Stimulated activated memory B cell treated with anti-CD40 and anti-IgM and Interleukin-4, amounts not matched to agents 10 μg/mL and 1 μg/mL and 100 μg/mL, for 72 hours (primary cell): Measurements from ENCODE around the gene PRRC1.

Experiments used
- ATAC-seq: fragments of 150-1000 bp; cut with Tn5 transposase; 2 replicates; pipeline ENCODE4 v1.10.0; 2021
- H3K27ac Mint-ChIP-seq: one replicate; pipeline ENCODE4 v1.8.0; 2022; ENCODE audit warnings: mild to moderate bottlenecking, mixed read lengths
- H3K27me3 Mint-ChIP-seq: one replicate; pipeline ENCODE4 v1.8.0; 2022; ENCODE audit warnings: mixed read lengths
- H3K36me3 Mint-ChIP-seq: one replicate; pipeline ENCODE4 v1.8.0; 2022; ENCODE audit warnings: mixed read lengths
- H3K4me1 Mint-ChIP-seq: one replicate; pipeline ENCODE4 v1.8.0; 2022; ENCODE audit warnings: mixed read lengths
- H3K4me3 Mint-ChIP-seq: one replicate; pipeline ENCODE4 v1.8.0; 2022; ENCODE audit warnings: mild to moderate bottlenecking, moderate library complexity, mixed read lengths
- H3K9me3 Mint-ChIP-seq: one replicate; pipeline ENCODE4 v1.8.0; 2022; ENCODE audit warnings: mixed read lengths

Gene PRRC1

DNA sequence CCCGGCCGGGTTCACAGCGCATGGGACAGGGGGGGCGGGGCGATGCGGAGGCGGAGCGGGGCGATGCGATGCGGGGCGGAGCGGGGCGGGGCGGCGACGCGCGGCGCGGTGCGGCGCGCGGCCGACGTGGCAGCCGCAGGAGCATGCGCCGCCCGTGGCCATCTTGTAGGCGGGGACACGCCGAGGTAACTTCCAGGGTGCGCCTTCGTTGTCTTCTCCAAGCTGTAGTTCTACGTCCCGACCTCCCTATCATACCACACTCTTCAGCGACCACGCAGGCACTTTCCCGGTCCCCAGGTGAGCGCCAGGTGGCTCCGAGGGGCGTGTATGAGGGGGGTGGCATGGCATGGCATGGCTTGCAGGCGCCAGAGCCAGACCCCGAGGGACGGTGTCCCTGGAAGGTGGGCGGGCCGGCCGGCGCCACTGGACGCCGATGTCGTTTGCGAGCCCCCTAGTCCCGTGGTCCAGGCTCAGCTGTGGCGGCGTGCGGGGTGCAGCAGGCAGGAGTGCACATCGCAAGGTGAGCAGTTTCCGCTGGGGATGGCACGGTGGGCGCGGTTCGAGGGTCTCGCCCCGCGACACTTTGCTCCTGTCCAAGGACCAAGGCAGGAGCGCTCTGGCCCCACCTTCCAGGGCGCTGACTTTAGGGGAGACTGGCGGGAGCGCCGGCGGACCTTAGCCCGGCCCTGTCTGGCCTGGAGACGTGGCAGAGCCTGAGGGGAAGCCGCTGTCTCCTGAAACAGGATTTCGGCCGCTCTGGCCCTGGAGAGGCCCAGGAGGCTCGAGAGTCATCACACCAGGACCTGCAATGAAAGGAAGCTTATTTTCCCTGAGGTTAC is at the start of gene PRRC1:
TSS of gene PRRC1 (plus strand) at position 161 of the 839 bp plus-strand sequence. CDS start 5,840 bp downstream, outside the sequence.
- peak within 1 kb of the TSS; percentile 78 for H3K27ac Mint-ChIP-seq
- peaks cover 8% of the 10 kb centered on the region for H3K9me3 Mint-ChIP-seq
- H3K4me3 Mint-ChIP-seq = peak within 1 kb of the TSS; percentile 86
- peak; percentile 98 for ATAC-seq
- no peaks in the 10 kb centered on the region for H3K27me3 Mint-ChIP-seq
- H3K4me1 Mint-ChIP-seq = peaks cover 36% of the 10 kb centered on the region
- H3K36me3 Mint-ChIP-seq = peaks cover 34% of the 10 kb centered on the region

DNA sequence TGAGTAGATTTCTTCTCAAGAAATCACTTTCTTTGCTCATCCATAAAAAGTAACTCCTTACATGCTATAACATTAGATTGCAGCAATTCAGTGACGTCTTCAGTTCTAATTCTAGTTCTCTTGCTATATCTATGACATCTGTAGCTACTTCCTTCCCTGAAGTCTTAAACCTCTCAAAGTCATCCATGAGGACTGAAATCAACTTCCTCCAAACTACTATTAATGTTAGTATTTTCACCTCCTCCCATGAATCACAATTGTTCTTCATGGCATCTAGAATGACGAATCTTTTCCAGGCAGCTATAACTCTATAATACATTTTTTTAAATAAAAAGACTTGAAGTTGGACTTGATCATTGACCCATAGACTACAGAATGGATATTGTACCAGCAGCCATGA is 46.2 kb upstream of the PRRC1 start:
- H3K27me3 Mint-ChIP-seq = peaks cover 18% of the 10 kb centered on the region
- H3K4me3 Mint-ChIP-seq = no peak overlapping the region
- H3K9me3 Mint-ChIP-seq = no peaks in the 10 kb centered on the region
- H3K36me3 Mint-ChIP-seq = no peaks in the 10 kb centered on the region
- no peak for ATAC-seq
- H3K27ac Mint-ChIP-seq = no peak overlapping the region
- H3K4me1 Mint-ChIP-seq = no peaks in the 10 kb centered on the region

DNA sequence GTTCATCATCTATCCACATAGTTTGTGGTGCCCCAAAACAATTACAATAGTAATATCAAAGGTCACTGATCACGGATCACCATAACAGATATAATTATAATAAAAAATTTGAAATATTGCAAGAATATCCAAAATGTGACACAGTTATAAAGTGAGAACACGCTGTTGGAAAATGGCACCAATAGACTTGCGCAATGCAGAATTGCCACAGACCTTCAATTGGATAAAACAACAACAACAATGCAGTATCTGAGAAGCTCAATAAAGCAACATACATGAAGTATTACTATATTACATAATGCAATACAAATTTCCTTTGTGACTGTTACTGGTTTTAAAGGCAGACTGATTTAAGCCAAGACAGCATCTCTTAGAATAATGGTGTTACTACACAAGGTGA is 44.7 kb upstream of the PRRC1 start:
- ATAC-seq = no peak
- Mint-ChIP-seq H3K4me3 (no peak overlapping the region), H3K27me3 (peaks cover 18% of the 10 kb centered on the region), H3K4me1 (no peaks in the 10 kb centered on the region), H3K9me3 (no peaks in the 10 kb centered on the region), H3K27ac (no peak overlapping the region), H3K36me3 (no peaks in the 10 kb centered on the region)

DNA sequence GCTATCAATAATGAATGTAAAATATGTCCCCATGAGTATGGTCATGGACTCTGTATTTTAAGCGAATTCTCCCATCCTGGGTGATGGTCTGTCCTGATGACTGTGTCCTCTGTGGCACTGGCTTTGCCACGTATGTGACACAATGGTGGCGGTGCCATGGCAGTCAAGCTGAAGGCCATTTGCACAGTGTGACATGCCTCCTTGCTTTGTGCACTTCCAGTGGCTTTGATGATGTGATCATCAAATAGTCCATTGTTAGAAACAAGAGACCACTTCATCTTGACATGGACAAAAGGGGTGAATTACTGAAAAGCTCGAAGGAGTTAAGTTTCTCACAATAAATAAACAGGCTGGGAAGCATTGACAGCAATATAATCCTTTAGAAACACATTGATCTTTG is 31.0 kb upstream of the PRRC1 start:
- Mint-ChIP-seq H3K4me1 (no peaks in the 10 kb centered on the region), H3K27ac (no peak overlapping the region), H3K4me3 (no peak overlapping the region), H3K36me3 (no peaks in the 10 kb centered on the region), H3K9me3 (no peaks in the 10 kb centered on the region), H3K27me3 (peaks cover 16% of the 10 kb centered on the region)
- no peak for ATAC-seq

DNA sequence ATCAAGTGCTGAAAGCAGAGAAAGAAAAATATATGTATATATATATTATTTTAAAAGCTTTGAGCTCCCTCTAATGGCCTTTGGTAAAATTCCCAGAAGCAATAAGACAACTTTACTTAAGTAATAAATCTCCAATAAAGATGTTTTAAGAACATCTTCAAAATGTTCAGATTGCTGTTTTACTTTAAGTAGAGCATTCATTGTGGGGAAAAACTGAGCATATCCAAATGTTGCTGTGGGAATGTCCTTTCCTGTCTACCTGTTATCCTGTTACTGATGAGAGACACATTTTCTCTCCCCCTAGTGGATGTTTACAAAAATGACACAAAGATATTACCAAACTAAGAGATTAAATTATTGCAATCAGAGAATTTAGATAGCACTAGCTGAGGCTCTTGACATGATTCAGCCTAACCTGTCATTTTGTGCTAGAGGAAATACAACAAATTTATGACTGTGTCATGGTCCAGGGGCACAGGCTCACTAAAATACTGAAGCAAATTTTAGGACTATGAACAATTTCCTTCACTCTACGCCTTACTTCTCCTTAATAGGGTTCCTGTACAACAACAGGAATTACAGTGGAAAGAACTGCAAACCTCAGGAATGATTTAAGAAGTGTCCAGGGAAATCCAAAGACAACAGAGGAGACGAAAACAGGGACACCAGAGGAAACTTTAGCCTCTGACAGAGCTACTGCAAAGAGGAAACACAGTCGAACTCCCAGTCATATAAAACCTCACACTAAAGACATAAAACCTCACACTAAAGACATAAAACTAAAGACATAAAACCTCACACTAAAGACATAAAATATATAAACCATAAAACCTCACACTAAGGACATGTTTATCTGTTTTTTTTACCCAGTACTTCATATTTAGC is 24.3 kb upstream of the PRRC1 start:
- Mint-ChIP-seq H3K4me1 (no peaks in the 10 kb centered on the region), H3K9me3 (no peaks in the 10 kb centered on the region), H3K36me3 (no peaks in the 10 kb centered on the region), H3K27me3 (peaks cover 47% of the 10 kb centered on the region), H3K4me3 (no peak overlapping the region), H3K27ac (no peak overlapping the region)
- no peak for ATAC-seq

DNA sequence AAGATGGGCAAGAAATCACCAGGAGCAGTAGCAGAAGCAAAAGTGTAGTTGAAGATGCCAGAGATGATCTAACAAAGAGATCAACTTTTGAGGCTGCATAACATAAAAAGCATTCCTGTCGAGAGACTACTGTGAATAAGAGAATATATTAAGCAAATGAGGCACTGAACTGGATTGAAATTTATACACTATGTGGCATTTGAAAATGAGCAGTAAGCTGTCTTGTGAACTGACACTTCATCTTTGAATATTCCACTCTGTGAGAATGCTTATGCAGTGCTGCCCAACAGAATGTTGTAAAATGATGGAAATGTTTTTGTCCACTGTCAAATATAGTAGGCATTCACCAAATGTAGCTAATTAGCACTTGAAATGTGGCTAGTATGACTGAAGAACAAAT is 18.9 kb upstream of the PRRC1 start:
- Mint-ChIP-seq H3K4me3 (no peak overlapping the region), H3K27ac (no peak overlapping the region), H3K9me3 (no peaks in the 10 kb centered on the region), H3K27me3 (peaks cover 26% of the 10 kb centered on the region), H3K36me3 (no peaks in the 10 kb centered on the region), H3K4me1 (no peaks in the 10 kb centered on the region)
- ATAC-seq = no peak

DNA sequence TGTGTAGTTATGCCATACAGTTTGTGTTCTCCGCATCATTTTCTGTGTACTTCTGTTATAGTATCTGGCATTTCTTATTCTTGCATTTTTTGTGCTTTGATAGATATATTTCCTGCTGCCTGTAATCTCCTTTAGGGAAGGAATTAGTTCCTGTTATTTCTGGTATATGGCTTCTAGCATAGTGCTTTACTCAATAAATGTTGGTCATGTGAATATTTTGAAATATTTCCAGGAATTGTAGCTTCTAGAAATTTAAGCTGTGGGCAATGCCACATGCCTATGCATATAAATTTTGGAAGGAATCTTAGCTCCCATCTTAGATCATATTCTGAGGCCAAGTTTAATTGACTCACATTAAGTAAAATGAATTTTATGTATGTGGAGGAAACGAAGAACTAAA is 11.5 kb upstream of the PRRC1 start:
- Mint-ChIP-seq H3K27ac (no peak overlapping the region), H3K9me3 (no peaks in the 10 kb centered on the region), H3K4me3 (no peak overlapping the region), H3K27me3 (peaks cover 9% of the 10 kb centered on the region), H3K4me1 (no peaks in the 10 kb centered on the region), H3K36me3 (no peaks in the 10 kb centered on the region)
- no peak for ATAC-seq

DNA sequence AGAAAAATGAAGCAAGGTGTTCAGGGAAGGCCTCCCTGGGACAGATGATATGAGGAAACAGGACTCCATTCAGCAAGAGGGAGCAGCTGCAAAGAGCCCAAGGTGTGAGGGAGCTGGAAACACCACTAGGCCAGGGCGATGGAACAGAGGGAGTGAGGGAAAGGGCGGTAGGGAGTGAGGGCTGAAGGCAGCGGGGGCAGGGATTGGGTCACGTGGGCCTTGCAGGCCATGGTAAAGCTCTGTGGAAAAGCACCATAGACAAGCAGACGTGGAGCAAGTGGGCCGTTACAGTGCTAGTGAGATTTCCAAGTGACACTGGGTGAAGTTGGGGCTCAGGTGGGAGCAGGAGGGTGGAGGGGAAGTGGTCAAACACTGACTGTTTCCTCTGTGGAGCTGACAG is 10.8 kb upstream of the PRRC1 start:
- no peaks in the 10 kb centered on the region for H3K9me3 Mint-ChIP-seq
- no peak for ATAC-seq
- H3K4me3 Mint-ChIP-seq = no peak overlapping the region
- H3K27ac Mint-ChIP-seq = no peak overlapping the region
- no peaks in the 10 kb centered on the region for H3K4me1 Mint-ChIP-seq
- peaks cover 16% of the 10 kb centered on the region for H3K27me3 Mint-ChIP-seq
- H3K36me3 Mint-ChIP-seq = no peaks in the 10 kb centered on the region

DNA sequence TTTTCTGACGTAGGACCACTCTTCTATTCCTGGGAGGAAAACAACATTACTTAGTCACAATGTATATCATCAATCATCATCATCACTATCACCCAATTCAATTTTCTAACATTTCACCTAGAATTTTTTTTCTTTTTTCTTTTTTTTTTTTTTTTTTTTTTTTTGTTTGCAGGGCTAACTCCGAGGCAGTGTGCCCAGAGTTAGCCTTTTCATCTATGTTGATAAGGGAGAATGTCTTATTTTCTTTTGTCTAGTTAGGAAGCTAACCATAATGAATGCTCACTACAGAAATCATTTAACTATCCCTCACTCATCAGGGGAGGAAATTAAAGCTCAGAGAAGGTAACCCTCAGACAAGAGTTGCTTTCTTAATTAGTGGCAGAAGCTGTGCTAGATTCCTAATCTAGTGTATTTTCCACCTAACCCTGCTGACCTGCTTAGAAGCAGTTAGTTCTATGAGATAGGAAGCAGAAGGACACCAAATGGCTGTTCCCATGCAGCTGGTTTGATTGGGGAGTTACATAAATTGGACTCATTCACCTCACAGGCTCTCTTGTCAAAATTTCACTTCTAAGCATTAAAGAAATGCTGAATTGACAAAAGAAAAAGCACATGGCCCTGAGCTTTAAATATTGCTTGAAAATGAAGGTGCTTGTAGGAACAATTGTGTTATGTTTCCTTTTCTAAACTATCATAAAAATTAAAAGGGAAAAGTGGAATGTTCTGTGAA is 8.6 kb upstream of the PRRC1 start:
- Mint-ChIP-seq H3K4me1 (no peaks in the 10 kb centered on the region), H3K9me3 (no peaks in the 10 kb centered on the region), H3K4me3 (no peak overlapping the region), H3K27me3 (peaks cover 24% of the 10 kb centered on the region), H3K27ac (no peak overlapping the region), H3K36me3 (no peaks in the 10 kb centered on the region)
- ATAC-seq = no peak

DNA sequence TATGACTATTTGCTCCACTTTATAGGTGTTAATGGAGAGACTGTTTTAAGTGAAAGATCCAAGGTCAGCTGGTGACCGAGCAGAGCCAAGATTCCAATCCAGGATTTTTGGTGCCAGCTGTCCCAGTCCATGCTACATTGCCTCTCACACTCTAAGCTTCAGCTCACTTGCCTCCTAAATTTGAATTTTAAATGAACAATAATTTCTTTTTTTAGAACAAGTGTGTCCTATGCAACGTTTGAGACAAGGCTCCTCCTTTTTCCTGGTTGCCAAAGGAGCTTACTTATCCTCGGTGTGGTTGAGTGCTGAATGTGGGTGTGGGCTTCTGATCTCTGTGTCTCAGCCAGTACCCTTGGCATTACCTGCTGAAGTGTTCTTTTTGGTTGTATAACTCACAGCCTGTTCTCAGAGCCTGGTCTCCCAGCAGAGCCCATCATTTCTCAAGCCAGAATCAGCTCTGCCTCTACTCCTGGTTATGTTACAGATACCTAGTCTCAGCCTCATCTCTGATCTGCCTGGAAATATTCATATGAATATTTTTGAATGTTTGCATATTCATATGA is 4.0 kb upstream of the PRRC1 start:
- Mint-ChIP-seq H3K4me1 (peaks cover 6% of the 10 kb centered on the region), H3K27ac (no peak overlapping the region), H3K9me3 (no peaks in the 10 kb centered on the region), H3K27me3 (peaks cover 24% of the 10 kb centered on the region), H3K36me3 (no peaks in the 10 kb centered on the region), H3K4me3 (no peak overlapping the region)
- no peak for ATAC-seq

DNA sequence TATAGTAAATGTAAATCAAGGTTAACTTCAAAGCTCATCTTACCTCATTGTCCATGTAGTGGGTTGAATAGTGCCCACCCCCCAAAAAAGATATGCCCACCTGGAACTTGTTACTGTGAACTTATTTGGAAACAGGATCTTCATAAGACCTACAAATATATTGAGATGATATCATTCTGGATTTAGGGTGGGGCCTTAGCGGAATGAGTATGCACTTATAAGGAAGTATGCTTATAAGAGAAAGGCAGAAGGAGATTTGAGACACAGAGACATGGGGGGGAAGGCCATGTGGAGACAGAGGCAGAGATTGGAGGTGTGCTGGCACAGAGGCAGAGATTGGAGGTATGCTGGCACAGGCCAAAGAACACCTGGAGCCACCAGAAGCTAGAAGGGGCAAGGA is 2.6 kb upstream of the PRRC1 start:
- H3K9me3 Mint-ChIP-seq = no peaks in the 10 kb centered on the region
- no peak for ATAC-seq
- H3K36me3 Mint-ChIP-seq = peaks cover 6% of the 10 kb centered on the region
- H3K4me3 Mint-ChIP-seq = no peak overlapping the region
- H3K4me1 Mint-ChIP-seq = peaks cover 14% of the 10 kb centered on the region
- H3K27ac Mint-ChIP-seq = no peak overlapping the region
- H3K27me3 Mint-ChIP-seq = peaks cover 19% of the 10 kb centered on the region

DNA sequence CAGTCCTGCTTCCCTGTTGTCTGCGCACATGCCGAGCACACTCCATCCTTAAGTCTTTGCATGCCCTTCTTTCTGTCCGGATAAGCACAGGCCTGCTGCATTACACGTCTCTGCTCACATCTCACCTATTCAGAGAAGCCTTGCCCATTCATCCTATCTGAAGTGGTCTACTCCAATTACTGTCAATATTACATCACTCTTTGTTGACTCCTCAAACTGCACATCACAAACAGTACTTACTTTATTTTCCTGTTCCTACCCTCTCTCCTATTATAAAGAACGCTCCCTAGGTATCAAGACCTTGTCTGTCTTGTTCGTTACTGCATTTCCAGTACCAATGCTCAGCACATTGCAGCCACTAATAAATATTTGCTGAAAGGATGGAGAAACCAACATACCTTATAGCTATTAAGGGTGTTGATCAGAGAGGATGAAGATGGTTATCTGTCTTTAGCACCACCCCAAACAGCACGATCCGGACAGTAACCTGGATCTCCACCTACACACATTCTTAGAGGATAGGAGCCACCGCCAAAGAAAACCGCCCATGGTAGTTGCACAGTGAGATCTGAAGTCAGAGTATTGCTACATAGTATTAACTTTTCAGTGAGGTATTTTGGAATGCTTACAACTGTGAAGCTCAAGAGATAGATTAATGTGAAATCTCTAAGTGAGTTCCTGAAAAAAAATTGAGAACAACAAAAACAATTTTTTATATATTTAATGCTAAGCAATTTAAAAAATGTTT is 1.6 kb upstream of the PRRC1 start:
- Mint-ChIP-seq H3K4me3 (no peak overlapping the region), H3K36me3 (peaks cover 16% of the 10 kb centered on the region), H3K27ac (no peak overlapping the region), H3K4me1 (peaks cover 24% of the 10 kb centered on the region), H3K9me3 (no peaks in the 10 kb centered on the region), H3K27me3 (peaks cover 15% of the 10 kb centered on the region)
- no peak for ATAC-seq

DNA sequence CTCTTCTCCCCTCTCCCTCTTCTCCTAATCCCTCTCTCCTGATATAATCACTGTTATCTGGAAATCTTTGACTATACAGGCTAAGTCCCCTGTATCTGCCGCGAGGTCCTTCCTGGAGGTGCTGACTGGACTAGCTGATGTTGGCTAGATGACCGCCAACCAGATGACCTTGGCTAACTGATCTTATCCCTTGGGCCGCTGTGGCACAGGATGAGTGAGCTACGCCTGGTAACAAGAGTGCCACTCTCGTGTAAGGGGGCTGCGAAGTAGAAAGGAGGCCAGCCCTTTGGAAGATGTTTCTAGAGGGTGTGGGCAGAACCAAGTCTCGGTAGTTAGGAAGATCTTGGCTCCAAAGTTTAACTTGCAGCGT is 345 bp upstream of the PRRC1 start:
- Mint-ChIP-seq H3K27ac (peak overlapping the region; percentile 78), H3K4me3 (peak overlapping the region; percentile 86), H3K36me3 (peaks cover 28% of the 10 kb centered on the region), H3K27me3 (peaks cover 3% of the 10 kb centered on the region), H3K9me3 (peaks cover 8% of the 10 kb centered on the region), H3K4me1 (peaks cover 36% of the 10 kb centered on the region)
- peak; percentile 59 for ATAC-seq

DNA sequence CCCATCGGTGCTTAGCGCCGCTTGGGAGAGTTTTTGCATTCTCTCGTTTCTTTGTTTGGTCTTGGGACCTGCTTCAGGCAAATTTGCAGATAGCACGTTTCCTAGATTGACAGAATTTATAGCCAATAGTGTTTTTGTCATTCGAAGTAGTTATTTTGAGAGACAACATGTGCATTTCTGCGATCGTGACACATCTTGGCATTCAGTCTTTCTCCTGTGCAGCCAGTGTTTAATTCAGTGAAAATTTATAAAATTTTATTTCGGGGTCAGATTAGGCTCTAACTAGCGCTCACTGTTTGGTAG is 830 bp downstream of the PRRC1 start:
- H3K4me3 Mint-ChIP-seq = peak overlapping the region; percentile 86
- H3K4me1 Mint-ChIP-seq = peaks cover 36% of the 10 kb centered on the region
- H3K27ac Mint-ChIP-seq = peak overlapping the region; percentile 78
- ATAC-seq = no peak
- H3K9me3 Mint-ChIP-seq = peaks cover 8% of the 10 kb centered on the region
- H3K36me3 Mint-ChIP-seq = peaks cover 37% of the 10 kb centered on the region
- H3K27me3 Mint-ChIP-seq = no peaks in the 10 kb centered on the region
